ENCODE data around the gene STT3B. TPM values are rescaled to one million over a fixed set of nuclear protein-coding genes. Genes with fewer than 3 reads are reported as not detected.

STT3B gene
- total RNA-seq, 4 donors from 2014 or later, result 62.4 to 99.3 (median 69.0) TPM

GRCh38 chr3:31514570-31514969 is 18.2 kb upstream of the STT3B start:
- no peak for DNase-seq
- in situ Hi-C loops (cut with MboI; ENCODE audit: low sequenced_read_pairs in 4 of 4) (no loop called here), intact Hi-C loops (cut with DNase I; ENCODE audit: low total_unique reads) (no loop called here)
- no peak for TF ChIP-seq POLR2A (IDR thresholded peaks at IDR 0.05)
- H3K4me1 ChIP-seq, result no peaks in the 10 kb centered on the region
- H3K27me3 ChIP-seq, result no peaks in the 10 kb centered on the region
- H3K4me3 ChIP-seq, result no peak overlapping the region
- H3K27ac ChIP-seq, result no peak overlapping the region
- no peak for ATAC-seq
- H3K9me3 ChIP-seq, result no peaks in the 10 kb centered on the region
- no peaks in the 10 kb centered on the region for H3K36me3 ChIP-seq

GRCh38 chr3:31515486-31516284 is 17.0 kb upstream of the STT3B start:
- Histone ChIP-seq H3K36me3 (no peaks in the 10 kb centered on the region), H3K27ac (no peak overlapping the region), H3K27me3 (no peaks in the 10 kb centered on the region), H3K4me3 (no peak overlapping the region), H3K9me3 (no peaks in the 10 kb centered on the region), H3K4me1 (no peaks in the 10 kb centered on the region)
- TF ChIP-seq CTCF (IDR thresholded peaks at IDR 0.05 in 4 of 5, conservative IDR thresholded peaks at IDR 0.05 in 1 of 5), result no peak
- no peak for TF ChIP-seq POLR2A (IDR thresholded peaks at IDR 0.05)
- DNase-seq (no peak), ATAC-seq (no peak)
- intact Hi-C loops (cut with DNase I; ENCODE audit: low total_unique reads), result no loop called here
- in situ Hi-C loops (cut with MboI; ENCODE audit: low sequenced_read_pairs in 4 of 4), result no loop called here

GRCh38 chr3:31516757-31517156 is 16.0 kb upstream of the STT3B start:
- DNase-seq (no peak), ATAC-seq (no peak)
- no peaks in the 10 kb centered on the region for H3K27me3 ChIP-seq
- no peaks in the 10 kb centered on the region for H3K9me3 ChIP-seq
- TF ChIP-seq CTCF (IDR thresholded peaks at IDR 0.05 in 4 of 5, conservative IDR thresholded peaks at IDR 0.05 in 1 of 5), result no peak
- in situ Hi-C loops (cut with MboI; ENCODE audit: low sequenced_read_pairs in 4 of 4) (no loop called here), intact Hi-C loops (cut with DNase I; ENCODE audit: low total_unique reads) (no loop called here)
- H3K4me3 ChIP-seq, result no peak overlapping the region
- H3K4me1 ChIP-seq, result no peaks in the 10 kb centered on the region
- H3K36me3 ChIP-seq, result no peaks in the 10 kb centered on the region
- H3K27ac ChIP-seq, result no peak overlapping the region

GRCh38 chr3:31521468-31521867 is 11.3 kb upstream of the STT3B start:
- Histone ChIP-seq H3K27me3 (no peaks in the 10 kb centered on the region), H3K4me3 (no peak overlapping the region), H3K9me3 (no peaks in the 10 kb centered on the region), H3K36me3 (no peaks in the 10 kb centered on the region), H3K27ac (no peak overlapping the region), H3K4me1 (no peaks in the 10 kb centered on the region)
- in situ Hi-C loops (cut with MboI; ENCODE audit: low sequenced_read_pairs in 4 of 4) (no loop called here), intact Hi-C loops (cut with DNase I; ENCODE audit: low total_unique reads) (no loop called here)
- DNase-seq, result no peak
- no peak for TF ChIP-seq CTCF (IDR thresholded peaks at IDR 0.05 in 4 of 5, conservative IDR thresholded peaks at IDR 0.05 in 1 of 5)
- TF ChIP-seq POLR2A (IDR thresholded peaks at IDR 0.05), result no peak
- no peak for ATAC-seq

GRCh38 chr3:31522152-31522551 is 10.6 kb upstream of the STT3B start:
- Histone ChIP-seq H3K9me3 (no peaks in the 10 kb centered on the region), H3K4me3 (no peak overlapping the region), H3K27me3 (no peaks in the 10 kb centered on the region), H3K27ac (no peak overlapping the region), H3K4me1 (no peaks in the 10 kb centered on the region), H3K36me3 (no peaks in the 10 kb centered on the region)
- DNase-seq (no peak), ATAC-seq (no peak)
- intact Hi-C loops (cut with DNase I; ENCODE audit: low total_unique reads), result no loop called here
- in situ Hi-C loops (cut with MboI; ENCODE audit: low sequenced_read_pairs in 4 of 4), result no loop called here
- TF ChIP-seq CTCF (IDR thresholded peaks at IDR 0.05 in 4 of 5, conservative IDR thresholded peaks at IDR 0.05 in 1 of 5) (no peak), POLR2A (IDR thresholded peaks at IDR 0.05) (no peak)
